Activated CD8-positive, alpha-beta memory T cell treated with anti-CD3 and anti-CD28 coated beads for 24 hours (primary cell): Measurements from ENCODE around the gene C10orf53.
"Not testable (repeated sequence)": the region's sequence is repeated elsewhere in the genome, so short reads cannot be mapped to it uniquely, and the experiment has no call there.

Experiments used
- DNase-seq: peaks from one replicate; pipeline ENCODE4 v3.0.0-alpha.2; 2020

Gene C10orf53

GRCh38 chr10:49688920-49689319, 9.5 kb downstream of the C10orf53 start:
- no peak for DNase-seq

GRCh38 chr10:49689882-49690510, 10.5 kb downstream of the C10orf53 start:
- no peak for DNase-seq

- no peak for DNase-seq
Measured at GRCh38 chr10:49690698-49691356, 11.4 kb downstream of the C10orf53 start.

GRCh38 chr10:49691588-49691987, 12.1 kb downstream of the C10orf53 start:
- no peak for DNase-seq

GRCh38 chr10:49694466-49694865, 15.0 kb downstream of the C10orf53 start:
- DNase-seq, result no peak

- no peak for DNase-seq
Measured at GRCh38 chr10:49696311-49696710, 16.9 kb downstream of the C10orf53 start.

GRCh38 chr10:49698679-49699078, 19.2 kb downstream of the C10orf53 start:
- DNase-seq, result no peak

GRCh38 chr10:49700211-49700610, 20.8 kb downstream of the C10orf53 start:
- DNase-seq, result no peak

- no peak for DNase-seq
Measured at GRCh38 chr10:49700997-49701396, 21.5 kb downstream of the C10orf53 start.

- no peak for DNase-seq
Measured at GRCh38 chr10:49707585-49707984, 28.1 kb downstream of the C10orf53 start.

- no peak for DNase-seq
Measured at GRCh38 chr10:49709934-49710333, 30.5 kb downstream of the C10orf53 start.

GRCh38 chr10:49710966-49711365, 31.5 kb downstream of the C10orf53 start:
- DNase-seq, result no peak

- DNase-seq, result no peak
Measured at GRCh38 chr10:49711481-49711880, 32.0 kb downstream of the C10orf53 start.

GRCh38 chr10:49713266-49713665, 33.8 kb downstream of the C10orf53 start:
- DNase-seq, result no peak

- not testable (repeated sequence) for DNase-seq
Measured at GRCh38 chr10:49715157-49715556, 35.7 kb downstream of the C10orf53 start.

GRCh38 chr10:49726593-49726992, 47.1 kb downstream of the C10orf53 start:
- no peak for DNase-seq

- no peak for DNase-seq
Measured at GRCh38 chr10:49733866-49734265, 54.4 kb downstream of the C10orf53 start.

- DNase-seq, result no peak
Measured at GRCh38 chr10:49734676-49735075, 55.2 kb downstream of the C10orf53 start.

GRCh38 chr10:49735161-49735560, 55.7 kb downstream of the C10orf53 start:
- DNase-seq, result no peak

GRCh38 chr10:49735848-49736563, 56.6 kb downstream of the C10orf53 start:
- DNase-seq, result no peak

GRCh38 chr10:49736564-49737113, 57.2 kb downstream of the C10orf53 start:
- DNase-seq, result no peak

- no peak for DNase-seq
Measured at GRCh38 chr10:49737474-49738201, 58.2 kb downstream of the C10orf53 start.
